Skeletal muscle tissue (tissue), 4 donors: ENCODE data around the gene RPUSD1. TPM values are rescaled to one million over a fixed set of nuclear protein-coding genes. Genes with fewer than 3 reads are reported as not detected.

Experiments used
- H3K27ac ChIP-seq: one replicate; pipeline ENCODE4 v1.7.0; 2013; ENCODE audit warnings: mild to moderate bottlenecking, low read depth, low read length, inconsistent platforms
- H3K27me3 ChIP-seq, 3 donors: one replicate each; pipeline ENCODE4 v1.7.0; 2013; ENCODE audit warnings: low read length in 3 of 3; ENCODE audit not compliant: control insufficient read depth in 3 of 3, insufficient read depth in 3 of 3
- H3K36me3 ChIP-seq, 3 donors: one replicate each; pipeline ENCODE4 v1.7.0; 2013; ENCODE audit warnings: low read length in 3 of 3; ENCODE audit not compliant: control insufficient read depth in 3 of 3, insufficient read depth in 3 of 3
- H3K4me1 ChIP-seq, 3 donors: one replicate each; pipeline ENCODE4 v1.7.0; 2013; ENCODE audit warnings: low read length in 3 of 3, mild to moderate bottlenecking in 3 of 3; ENCODE audit not compliant: control insufficient read depth in 3 of 3, insufficient read depth in 3 of 3
- H3K4me3 ChIP-seq, 3 donors: one replicate each; pipeline ENCODE4 v1.7.0; 2013; ENCODE audit warnings: low read length in 3 of 3
- H3K9ac ChIP-seq, 3 donors: one replicate each; pipeline ENCODE4 v1.7.0; 2013; ENCODE audit warnings: low read length in 3 of 3, mild to moderate bottlenecking in 3 of 3, moderate library complexity in 2 of 3, low read depth in 1 of 3
- H3K9me3 ChIP-seq, 3 donors: one replicate each; pipeline ENCODE4 v1.7.0; 2013; ENCODE audit warnings: low read length in 3 of 3; ENCODE audit not compliant: control insufficient read depth in 3 of 3
- total RNA-seq: library from RNA; depleted of rRNA; stranded (reverse); fragments of >200 nt; gene quantifications from one replicate; pipeline ENCODE4 v1.2.3, GENCODE V29; 2014
- donor health status: Osteomylitis.

Gene RPUSD1
- total RNA-seq, 1 donor from 2014 or later = 8.9 TPM

GRCh38 chr16:768428-768827 lies 19.8 kb downstream of the RPUSD1 start:
- Histone ChIP-seq H3K36me3 (no peaks in the 10 kb centered on the region), H3K4me3 (no peak overlapping the region), H3K9ac (no peak overlapping the region), H3K27me3 (peaks cover 8 to 38% (median 18%) of the 10 kb centered on the region in 3 donors), H3K9me3 (no peaks in the 10 kb centered on the region), H3K27ac (no peak overlapping the region), H3K4me1 (no peaks in the 10 kb centered on the region)

GRCh38 chr16:767743-768235 lies 20.4 kb downstream of the RPUSD1 start:
- Histone ChIP-seq H3K9ac (no peak overlapping the region), H3K27me3 (peaks cover 8 to 36% (median 23%) of the 10 kb centered on the region in 3 donors), H3K27ac (no peak overlapping the region), H3K4me3 (no peak overlapping the region), H3K4me1 (no peaks in the 10 kb centered on the region), H3K9me3 (no peaks in the 10 kb centered on the region), H3K36me3 (no peaks in the 10 kb centered on the region)

GRCh38 chr16:766820-767640 lies 21.2 kb downstream of the RPUSD1 start:
- no peak overlapping the region for H3K9ac ChIP-seq
- peaks cover 8 to 33% (median 30%) of the 10 kb centered on the region in 3 donors for H3K27me3 ChIP-seq
- no peaks in the 10 kb centered on the region for H3K9me3 ChIP-seq
- H3K4me3 ChIP-seq = no peak overlapping the region
- no peak overlapping the region for H3K27ac ChIP-seq
- no peaks in the 10 kb centered on the region for H3K4me1 ChIP-seq
- no peaks in the 10 kb centered on the region for H3K36me3 ChIP-seq

- no peaks in the 10 kb centered on the region for H3K36me3 ChIP-seq
- H3K9me3 ChIP-seq = no peaks in the 10 kb centered on the region
- H3K27me3 ChIP-seq = peaks cover 8 to 34% (median 32%) of the 10 kb centered on the region in 3 donors
- no peak overlapping the region for H3K27ac ChIP-seq
- no peak overlapping the region for H3K4me3 ChIP-seq
- H3K9ac ChIP-seq = no peak overlapping the region
- H3K4me1 ChIP-seq = no peaks in the 10 kb centered on the region
Measured at GRCh38 chr16:766008-766819, 22.0 kb downstream of the RPUSD1 start.

- Histone ChIP-seq H3K27ac (no peak overlapping the region), H3K4me1 (no peaks in the 10 kb centered on the region), H3K9ac (no peak overlapping the region), H3K4me3 (no peak overlapping the region), H3K9me3 (no peaks in the 10 kb centered on the region), H3K27me3 (peaks cover 8 to 40% (median 35%) of the 10 kb centered on the region in 3 donors), H3K36me3 (no peaks in the 10 kb centered on the region)
Measured at GRCh38 chr16:765488-765865, 22.7 kb downstream of the RPUSD1 start.

- H3K27ac ChIP-seq = no peak overlapping the region
- H3K4me1 ChIP-seq = no peaks in the 10 kb centered on the region
- no peaks in the 10 kb centered on the region for H3K36me3 ChIP-seq
- no peak overlapping the region for H3K9ac ChIP-seq
- H3K27me3 ChIP-seq = peaks cover 8 to 41% (median 35%) of the 10 kb centered on the region in 3 donors
- H3K9me3 ChIP-seq = no peaks in the 10 kb centered on the region
- H3K4me3 ChIP-seq = no peak overlapping the region
Measured at GRCh38 chr16:764848-765487, 23.2 kb downstream of the RPUSD1 start.

GRCh38 chr16:764184-764750 lies 23.9 kb downstream of the RPUSD1 start:
- Histone ChIP-seq H3K36me3 (no peaks in the 10 kb centered on the region), H3K9me3 (no peaks in the 10 kb centered on the region), H3K4me3 (no peak overlapping the region), H3K27me3 (peaks cover 8 to 37% (median 31%) of the 10 kb centered on the region in 3 donors), H3K4me1 (no peaks in the 10 kb centered on the region), H3K27ac (no peak overlapping the region), H3K9ac (no peak overlapping the region)

- H3K9me3 ChIP-seq = no peaks in the 10 kb centered on the region
- no peaks in the 10 kb centered on the region for H3K36me3 ChIP-seq
- H3K9ac ChIP-seq = no peak overlapping the region
- H3K4me3 ChIP-seq = no peak overlapping the region
- H3K4me1 ChIP-seq = no peaks in the 10 kb centered on the region
- peaks cover 5 to 33% (median 28%) of the 10 kb centered on the region in 3 donors for H3K27me3 ChIP-seq
- H3K27ac ChIP-seq = no peak overlapping the region
Measured at GRCh38 chr16:763369-764183, 24.6 kb downstream of the RPUSD1 start.
